ENCODE results near the gene WDR72.

GRCh38 chr15:53535886-53536285, 223.6 kb downstream of the WDR72 start:
- no peak for TF ChIP-seq JUN (IDR thresholded peaks at IDR 0.05; ENCODE audit: low read depth, low read length)
- TF ChIP-seq CTCF (IDR thresholded peaks at IDR 0.05; ENCODE audit: control extremely low read depth in 1 of 3, insufficient read depth in 1 of 3, low read depth in 1 of 3, low read length in 3 of 3): no peak
- TF ChIP-seq SIN3A (conservative IDR thresholded peaks at IDR 0.05 in 1 of 2, IDR thresholded peaks at IDR 0.05 in 1 of 2; ENCODE audit: low read depth in 1 of 2, low read length in 2 of 2): no peak
- no peak for TF ChIP-seq USF2 (IDR thresholded peaks at IDR 0.05; ENCODE audit: low read length)
- no peak for TF ChIP-seq CEBPB (IDR thresholded peaks at IDR 0.05; ENCODE audit: low read depth, low read length)
- TF ChIP-seq GABPA (IDR thresholded peaks at IDR 0.05; ENCODE audit: borderline replicate concordance, insufficient read depth, low read length): no peak
- TF ChIP-seq RXRA (IDR thresholded peaks at IDR 0.05; ENCODE audit: insufficient read depth, low read depth, low read length): no peak
- TF ChIP-seq MAX (IDR thresholded peaks at IDR 0.05): no peak
- no peak for TF ChIP-seq POLR2AphosphoS5 (IDR thresholded peaks at IDR 0.05; ENCODE audit: low read depth, low read length)
- no peak for TF ChIP-seq BCL11A (IDR thresholded peaks at IDR 0.05; ENCODE audit: low read depth in 2 of 2, low read length in 2 of 2)
- no peak for TF ChIP-seq YY1 (IDR thresholded peaks at IDR 0.05; ENCODE audit: low read depth, low read length)
- TF ChIP-seq POLR2A (IDR thresholded peaks at IDR 0.05; ENCODE audit: control extremely low read depth in 1 of 2, low read depth in 2 of 2, low read length in 2 of 2): no peak
- no peak for TF ChIP-seq NRF1 (IDR thresholded peaks at IDR 0.05; ENCODE audit: low read depth, low read length)
- no peak for TF ChIP-seq ATF2 (IDR thresholded peaks at IDR 0.05; ENCODE audit: low read length)
